Left renal cortex interstitium (tissue), 4 donors: ENCODE results near the gene RAPGEF5. TPM values are rescaled to one million over a fixed set of nuclear protein-coding genes. Genes with fewer than 3 reads are reported as not detected.

Experiments used
- DNase-seq, 4 donors: peaks; one replicate each; pipeline ENCODE4 v3.0.0-alpha.2; 2013; ENCODE audit warnings: low read depth in 4 of 4, low spot score in 2 of 4, missing footprints in 1 of 4
- polyA plus RNA-seq, 4 donors: library from polyadenylated mRNA; unstranded; fragments of 120-200 nt; gene quantifications; one replicate each; pipeline ENCODE4 v1.2.1, GENCODE V29; 2013; ENCODE audit not compliant: insufficient read length in 4 of 4

Gene RAPGEF5
- polyA plus RNA-seq, 4 donors = 35.0 to 43.9 (median 37.7) TPM

- DNase-seq = no peak
Observed at GRCh38 chr7:22378199-22378980, 21.4 kb upstream of the RAPGEF5 start.

GRCh38 chr7:22377703-22378102, 20.7 kb upstream of the RAPGEF5 start:
- DNase-seq = no peak

GRCh38 chr7:22375359-22376048, 18.6 kb upstream of the RAPGEF5 start:
- no peak for DNase-seq

- DNase-seq = no peak
Observed at GRCh38 chr7:22373911-22374310, 17.0 kb upstream of the RAPGEF5 start.

- DNase-seq = no peak
Observed at GRCh38 chr7:22373388-22373787, 16.4 kb upstream of the RAPGEF5 start.

GRCh38 chr7:22372863-22373262, 15.9 kb upstream of the RAPGEF5 start:
- DNase-seq = no peak

GRCh38 chr7:22371878-22372277, 14.9 kb upstream of the RAPGEF5 start:
- no peak for DNase-seq

- DNase-seq = no peak
Observed at GRCh38 chr7:22364900-22365299, 7.9 kb upstream of the RAPGEF5 start.

- DNase-seq = no peak
Observed at GRCh38 chr7:22363756-22364422, 6.9 kb upstream of the RAPGEF5 start.

GRCh38 chr7:22361795-22362194, 4.8 kb upstream of the RAPGEF5 start:
- no peak for DNase-seq

- DNase-seq = no peak
Observed at GRCh38 chr7:22361320-22361719, 4.4 kb upstream of the RAPGEF5 start.

GRCh38 chr7:22358820-22359697, 2.1 kb upstream of the RAPGEF5 start:
- no peak for DNase-seq

- peak in 2 of 4 donors; percentile 47 to 71 for DNase-seq
Observed at GRCh38 chr7:22357311-22358175, 589 bp upstream of the RAPGEF5 start.

GRCh38 chr7:22356010-22356691, 803 bp downstream of the RAPGEF5 start:
- DNase-seq = no peak

GRCh38 chr7:22355620-22356009, 1.3 kb downstream of the RAPGEF5 start:
- DNase-seq = no peak

GRCh38 chr7:22354462-22354861, 2.5 kb downstream of the RAPGEF5 start:
- DNase-seq = no peak

GRCh38 chr7:22352887-22353286, 4.1 kb downstream of the RAPGEF5 start:
- DNase-seq = no peak

- DNase-seq = no peak
Observed at GRCh38 chr7:22351878-22352277, 5.1 kb downstream of the RAPGEF5 start.

- DNase-seq = no peak
Observed at GRCh38 chr7:22351329-22351692, 5.6 kb downstream of the RAPGEF5 start.
